A549 (cell line): ENCODE data around the gene NDUFA5. TPM values are rescaled to one million over a fixed set of nuclear protein-coding genes. Genes with fewer than 3 reads are reported as not detected.

ENCODE experiments used
- ATAC-seq, 2 experiments: fragments of 200-7000 bp in 1 of 2; fragments of >200 bp in 1 of 2; cut with Nextera tagmentation in 1 of 2; cut with Tn5 transposase in 1 of 2; 3 replicates each; pipeline versions ENCODE4 v1.8.0 to v1.9.1; 2018 to 2020; ENCODE audit warnings: mild to moderate bottlenecking in 1 of 2, moderate library complexity in 1 of 2
- CTCF ChIA-PET: fragments of 300-600 bp; sonication (Branson Sonifier 250); formaldehyde crosslinking; extraction: SDS; loops from one replicate; lab custom pipeline; 2021; ENCODE audit warnings: antibody characterized with exemption, inconsistent platforms; lab: Yijun Ruan, JAX
- POLR2A ChIA-PET: fragments of 350-600 bp; formaldehyde crosslinking; extraction: SDS; loops from one replicate; lab custom pipeline; 2021; ENCODE audit warnings: antibody characterized with exemption, inconsistent platforms; lab: Yijun Ruan, JAX
- DNase-seq, 2 experiments: peaks; one replicate each; pipeline versions ENCODE4 v3.0.0 to v3.0.0-alpha.2; 2011 to 2016; ENCODE audit warnings: low read depth in 1 of 2, low spot score in 1 of 2
- FAIRE-seq: peaks from 2 replicates; lab custom pipeline; 2011; peaks lifted over from hg19 to GRCh38; lab: Jason Lieb, UNC
- H3K27ac ChIP-seq, 2 experiments: fragments of >200 bp; sonication (Bioruptor Twin); formaldehyde crosslinking; 3 replicates each; pipeline ENCODE4 v1.5.1; 2016 to 2017
- H3K4me1 ChIP-seq: fragments of >200 bp; sonication (Bioruptor Twin); formaldehyde crosslinking; 3 replicates; pipeline ENCODE4 v1.6.1; 2016
- H3K4me2 ChIP-seq: fragments of >200 bp; sonication (Bioruptor Twin); formaldehyde crosslinking; 3 replicates; pipeline ENCODE4 v1.6.1; 2016
- H3K4me3 ChIP-seq: fragments of >200 bp; sonication (Bioruptor Twin); formaldehyde crosslinking; 3 replicates; pipeline ENCODE4 v1.5.1; 2016
- H3K9me3 ChIP-seq: fragments of >200 bp; sonication (Bioruptor Twin); formaldehyde crosslinking; 3 replicates; pipeline ENCODE4 v1.6.1; 2016
- BCL3 ChIP-seq: fragments of >200 bp; sonication (Bioruptor Twin); formaldehyde crosslinking; IDR thresholded peaks from 3 replicates; pipeline ENCODE4 v1.6.1; 2016
- CBX2 ChIP-seq: fragments of 200-600 bp; sonication (generic); IDR thresholded peaks from 2 replicates; pipeline ENCODE4 v1.6.1; 2016; ENCODE audit warnings: low read depth, mild to moderate bottlenecking, borderline replicate concordance
- CBX8 ChIP-seq: fragments of 200-600 bp; sonication (generic); IDR thresholded peaks from 2 replicates; pipeline ENCODE4 v1.6.1; 2016
- CHD4 ChIP-seq: fragments of 200-600 bp; sonication (generic); IDR thresholded peaks from 2 replicates; pipeline ENCODE4 v1.6.1; 2016; ENCODE audit warnings: antibody characterized with exemption, mild to moderate bottlenecking, borderline replicate concordance
- EHF ChIP-seq: fragments of 250-450 bp; sonication (Bioruptor Pico); IDR thresholded peaks from 2 replicates; pipeline ENCODE4 v1.5.0; 2020; ENCODE audit warnings: mild to moderate bottlenecking
- GATA3 ChIP-seq: IDR thresholded peaks from 2 replicates; pipeline ENCODE4 v1.6.1; 2012; ENCODE audit warnings: borderline replicate concordance
- HEYL ChIP-seq: fragments of 250-450 bp; sonication (Bioruptor Pico); IDR thresholded peaks from 2 replicates; pipeline ENCODE4 v1.8.0; 2021; ENCODE audit warnings: mild to moderate bottlenecking, moderate library complexity
- HOXA7 ChIP-seq: fragments of 250-450 bp; sonication (Bioruptor Pico); IDR thresholded peaks from 2 replicates; pipeline ENCODE4 v1.5.0; 2020; ENCODE audit warnings: mild to moderate bottlenecking, moderate library complexity
- JUN ChIP-seq, 2 experiments: fragments of >200 bp; sonication (Bioruptor Twin); formaldehyde crosslinking; IDR thresholded peaks; 2 replicates in 1 of 2; 3 replicates in 1 of 2; pipeline ENCODE4 v1.6.1; 2016 to 2017
- KDM1A ChIP-seq: fragments of 200-600 bp; sonication (generic); IDR thresholded peaks from 2 replicates; pipeline ENCODE4 v1.6.1; 2016; ENCODE audit warnings: low read depth, mild to moderate bottlenecking
- MAX ChIP-seq: IDR thresholded peaks from 2 replicates; pipeline ENCODE4 v1.6.1; 2012
- PBX3 ChIP-seq: IDR thresholded peaks from 2 replicates; pipeline ENCODE4 v1.6.1; 2012
- POLR2AphosphoS2 ChIP-seq: conservative IDR thresholded peaks from 2 replicates; pipeline ENCODE4 v1.6.1; 2012; ENCODE audit warnings: low read length, improper control_type of control experiment, inconsistent platforms
- RARB ChIP-seq: fragments of 250-450 bp; sonication (Bioruptor Pico); IDR thresholded peaks from 2 replicates; pipeline ENCODE4 v1.8.0; 2021; ENCODE audit warnings: mild to moderate bottlenecking, moderate library complexity
- RNF2 ChIP-seq: fragments of 200-600 bp; sonication (generic); IDR thresholded peaks from 2 replicates; pipeline ENCODE4 v1.6.1; 2016; ENCODE audit warnings: low read depth, mild to moderate bottlenecking, antibody characterized with exemption, moderate library complexity, borderline replicate concordance
- SMC3 ChIP-seq: fragments of >200 bp; sonication (Bioruptor Twin); formaldehyde crosslinking; IDR thresholded peaks from 3 replicates; pipeline ENCODE4 v1.6.1; 2018; ENCODE audit warnings: inconsistent platforms
- SREBF2 ChIP-seq: fragments of 450-650 bp; IDR thresholded peaks from 2 replicates; pipeline ENCODE4 v1.6.1; 2014; ENCODE audit warnings: mild to moderate bottlenecking, moderate library complexity
- TFCP2L1 ChIP-seq: fragments of 250-450 bp; sonication (Bioruptor Pico); IDR thresholded peaks from 2 replicates; pipeline ENCODE4 v1.5.0; 2021; ENCODE audit warnings: mild to moderate bottlenecking
- ZC3H11A ChIP-seq: fragments of 450-650 bp; IDR thresholded peaks from 2 replicates; pipeline ENCODE4 v1.6.1; 2014; ENCODE audit warnings: antibody characterized with exemption, mild to moderate bottlenecking
- ZNF302 ChIP-seq: fragments of 250-450 bp; sonication (Bioruptor Pico); IDR thresholded peaks from 2 replicates; pipeline ENCODE4 v1.9.0; 2021; ENCODE audit warnings: inconsistent platforms, mild to moderate bottlenecking, moderate library complexity
- WGBS: methylation state at CpG from one replicate; pipeline ENCODE4 v1.1.6; 2017; ENCODE audit errors: missing lambda C conversion rate; 5-methylcytosine and 5-hydroxymethylcytosine counted together
- polyA plus RNA-seq, 4 experiments: library from polyadenylated mRNA; depleted of rRNA in 3 of 4; stranded (reverse); fragments of >200 nt; fragmentation: RNase III in 1 of 4; extraction: RNeasy Plus Mini Kit Qiagen cat#74134 plus additional on column Dnase treatment in 1 of 4; gene quantifications; 2 replicates in 3 of 4; 3 replicates in 1 of 4; pipeline ENCODE4 v1.2.3, GENCODE V29; 2011 to 2017

The NDUFA5 gene
- polyA plus RNA-seq, 2 of the 4 experiments (the other 2 are of a cell fraction) = 58.8 to 64.8 TPM

GRCh38 chr7:123599766-123600165, 42.1 kb upstream of the NDUFA5 start:
- Histone ChIP-seq H3K9me3 (no peaks in the 10 kb centered on the region), H3K4me1 (no peaks in the 10 kb centered on the region), H3K4me3 (no peak overlapping the region), H3K27ac (no peak overlapping the region)
- WGBS = 67% methylated on average over 2 of the region's 2 CpGs
- no peak for DNase-seq
- no peak for ATAC-seq
- FAIRE-seq = no peak
- TF ChIP-seq SREBF2 (no peak), PBX3 (no peak), JUN (IDR thresholded peaks at IDR 0.05) (no peak)
- TF ChIP-seq, all 56 proteins: peak for 0
- CTCF ChIA-PET = no interaction called here
- no peak overlapping the region for H3K4me2 ChIP-seq
- POLR2A ChIA-PET = no interaction called here

- no peak for DNase-seq
- no peak for ATAC-seq
- TF ChIP-seq HEYL (CRISPR knock-in tag) (no peak), SMC3 (no peak), CBX2 (no peak), HOXA7 (no peak)
- no peaks in the 10 kb centered on the region for H3K9me3 ChIP-seq
- no peak overlapping the region for H3K27ac ChIP-seq
- FAIRE-seq = no peak
- CTCF ChIA-PET = interaction anchor here (0.9 kb wide), 1 partner anchor 199 kb away, joined by 3 read pairs; no protein-coding TSS in a partner anchor
- H3K4me1 ChIP-seq = no peaks in the 10 kb centered on the region
- H3K4me3 ChIP-seq = no peak overlapping the region
- POLR2A ChIA-PET = no interaction called here
- 36% methylated on average over 3 of the region's 3 CpGs for WGBS
- H3K4me2 ChIP-seq = no peak overlapping the region
These were observed 41.0 kb upstream of the NDUFA5 start for GRCh38 chr7:123598657-123599056.

GRCh38 chr7:123594813-123595241, 37.2 kb upstream of the NDUFA5 start:
- DNase-seq (no peak), FAIRE-seq (no peak)
- no peaks in the 10 kb centered on the region for H3K9me3 ChIP-seq
- CTCF ChIA-PET = no interaction called here
- no peak overlapping the region for H3K27ac ChIP-seq
- no peak overlapping the region for H3K4me2 ChIP-seq
- H3K4me1 ChIP-seq = no peaks in the 10 kb centered on the region
- TF ChIP-seq EHF (CRISPR knock-in tag) = no peak
- no peak for TF ChIP-seq CBX8
- TF ChIP-seq KDM1A = no peak
- TF ChIP-seq CBX2 = no peak
- no peak for TF ChIP-seq BCL3
- no peak for TF ChIP-seq ZC3H11A
- no peak for TF ChIP-seq TFCP2L1
- no peak for TF ChIP-seq MAX
- no peak for TF ChIP-seq RARB (CRISPR knock-in tag)
- no peak for TF ChIP-seq PBX3
- no peak for TF ChIP-seq HOXA7
- TF ChIP-seq RNF2 = no peak
- no peak for TF ChIP-seq ZNF302 (CRISPR knock-in tag)
- TF ChIP-seq CHD4 = no peak
- no peak for TF ChIP-seq GATA3
- TF ChIP-seq POLR2AphosphoS2 = no peak
- TF ChIP-seq, all 56 proteins: peak for 0
- ATAC-seq = no peak
- POLR2A ChIA-PET = no interaction called here
- no peak overlapping the region for H3K4me3 ChIP-seq
- WGBS = 53% methylated on average over 9 of the region's 10 CpGs
